Naive B cell (primary cell): Measurements from ENCODE around the gene DOCK2. TPM values are rescaled to one million over a fixed set of nuclear protein-coding genes. Genes with fewer than 3 reads are reported as not detected.
"Not testable (repeated sequence)": the region's sequence is repeated elsewhere in the genome, so short reads cannot be mapped to it uniquely, and the experiment has no call there.

Source experiments
- ATAC-seq, 2 donors: fragments of 150-1000 bp; cut with Tn5 transposase; 2 replicates each; pipeline ENCODE4 v1.10.0; 2021; ENCODE audit warnings: low read depth in 2 of 2, mild to moderate bottlenecking in 2 of 2, moderate library complexity in 2 of 2
- DNase-seq: peaks from one replicate; pipeline ENCODE4 v3.0.0; 2022
- H3K27ac Mint-ChIP-seq, 6 donors: one replicate each; pipeline ENCODE4 v1.8.0; 2020 to 2022; ENCODE audit warnings: mild to moderate bottlenecking in 6 of 6, mixed read lengths in 6 of 6, moderate library complexity in 5 of 6, inconsistent platforms in 2 of 6
- H3K27me3 Mint-ChIP-seq, 3 donors: one replicate each; pipeline ENCODE4 v1.8.0; 2021 to 2022; ENCODE audit warnings: mixed read lengths in 3 of 3, mild to moderate bottlenecking in 1 of 3
- H3K36me3 Mint-ChIP-seq, 2 donors: one replicate each; pipeline ENCODE4 v1.8.0; 2020 to 2022; ENCODE audit warnings: mixed read lengths in 2 of 2, inconsistent platforms in 1 of 2, mild to moderate bottlenecking in 1 of 2
- H3K4me1 Mint-ChIP-seq, 3 donors: one replicate each; pipeline ENCODE4 v1.8.0; 2020 to 2022; ENCODE audit warnings: mixed read lengths in 3 of 3, inconsistent platforms in 1 of 3, mild to moderate bottlenecking in 1 of 3, moderate library complexity in 1 of 3
- H3K4me3 Mint-ChIP-seq, 8 donors: one replicate each; pipeline ENCODE4 v1.8.0; 2020 to 2022; ENCODE audit warnings: mild to moderate bottlenecking in 8 of 8, mixed read lengths in 8 of 8, moderate library complexity in 8 of 8, inconsistent platforms in 2 of 8
- H3K9me3 Mint-ChIP-seq, 7 donors: one replicate each; pipeline ENCODE4 v1.8.0; 2020 to 2022; ENCODE audit warnings: mixed read lengths in 7 of 7, mild to moderate bottlenecking in 5 of 7, inconsistent platforms in 2 of 7, moderate library complexity in 1 of 7
- polyA plus RNA-seq, 6 donors: library from polyadenylated mRNA; unstranded; fragments of 300-500 nt; fragmentation: Illumina TruSeq; gene quantifications; one replicate each; pipeline ENCODE4 v1.2.3, GENCODE V29; 2021; ENCODE audit warnings: low read depth in 6 of 6

Gene DOCK2
- polyA plus RNA-seq, 6 donors from 2014 or later: 62.1 to 165 (median 106) TPM

GRCh38 chr5:169648725-169649310, 11.7 kb downstream of the DOCK2 start:
- Mint-ChIP-seq H3K4me3 (peak overlapping the region in 6 of 8 donors; percentile 12 to 82 (median 46)), H3K27ac (peak overlapping the region in 5 of 6 donors; percentile 41 to 90 (median 75)), H3K9me3 (peaks cover 0 to 5% (median 2%) of the 10 kb centered on the region in 7 donors), H3K27me3 (no peaks in the 10 kb centered on the region), H3K36me3 (peaks cover 12 to 25% of the 10 kb centered on the region in 2 donors), H3K4me1 (peaks cover 82 to 96% (median 90%) of the 10 kb centered on the region in 3 donors)
- no peak for DNase-seq
- no peak for ATAC-seq

- peaks cover 7 to 22% of the 10 kb centered on the region in 2 donors for H3K36me3 Mint-ChIP-seq
- no peak for DNase-seq
Measured at GRCh38 chr5:169649486-169649885, 12.4 kb downstream of the DOCK2 start.

GRCh38 chr5:169650701-169651331, 13.7 kb downstream of the DOCK2 start:
- Mint-ChIP-seq H3K36me3 (peaks cover 16 to 22% of the 10 kb centered on the region in 2 donors), H3K27me3 (no peaks in the 10 kb centered on the region), H3K9me3 (no peaks in the 10 kb centered on the region), H3K4me3 (peak overlapping the region in 5 of 8 donors; percentile 22 to 69 (median 55)), H3K4me1 (peaks cover 73 to 81% (median 74%) of the 10 kb centered on the region in 3 donors), H3K27ac (peak overlapping the region; percentile 74 to 90 (median 83))
- DNase-seq (no peak), ATAC-seq (peak; percentile 49 to 55)

More at GRCh38 chr5:169649486-169649885, 12.4 kb downstream of the DOCK2 start:
- H3K4me3 Mint-ChIP-seq: peak overlapping the region in 6 of 8 donors; percentile 1 to 81 (median 44)
- no peaks in the 10 kb centered on the region for H3K27me3 Mint-ChIP-seq
- H3K9me3 Mint-ChIP-seq: peaks cover 0 to 4% (median 0%) of the 10 kb centered on the region in 7 donors
- H3K4me1 Mint-ChIP-seq: peaks cover 80 to 94% (median 86%) of the 10 kb centered on the region in 3 donors
- H3K27ac Mint-ChIP-seq: peak overlapping the region; percentile 26 to 90 (median 72)
- ATAC-seq: no peak

- H3K36me3 Mint-ChIP-seq: peaks cover 12 to 22% of the 10 kb centered on the region in 2 donors
- no peak for DNase-seq
- peak overlapping the region in 1 of 8 donors; percentile 10 for H3K4me3 Mint-ChIP-seq
- no peak for ATAC-seq
- H3K27ac Mint-ChIP-seq: peak overlapping the region in 4 of 6 donors; percentile 75 to 90 (median 79)
- H3K27me3 Mint-ChIP-seq: no peaks in the 10 kb centered on the region
- H3K9me3 Mint-ChIP-seq: no peaks in the 10 kb centered on the region
- H3K4me1 Mint-ChIP-seq: peaks cover 67 to 74% (median 70%) of the 10 kb centered on the region in 3 donors
Measured at GRCh38 chr5:169651526-169651925, 14.5 kb downstream of the DOCK2 start.

- no peak overlapping the region for H3K4me3 Mint-ChIP-seq
- no peaks in the 10 kb centered on the region for H3K27me3 Mint-ChIP-seq
- ATAC-seq (no peak), DNase-seq (no peak)
- H3K4me1 Mint-ChIP-seq: peaks cover 63 to 70% (median 69%) of the 10 kb centered on the region in 3 donors
- H3K9me3 Mint-ChIP-seq: no peaks in the 10 kb centered on the region
- H3K36me3 Mint-ChIP-seq: peaks cover 12 to 18% of the 10 kb centered on the region in 2 donors
- peak overlapping the region in 1 of 6 donors; percentile 90 for H3K27ac Mint-ChIP-seq
Measured at GRCh38 chr5:169652057-169652456, 15.0 kb downstream of the DOCK2 start.

GRCh38 chr5:169653091-169653490, 16.0 kb downstream of the DOCK2 start:
- Mint-ChIP-seq H3K27me3 (no peaks in the 10 kb centered on the region), H3K36me3 (peaks cover 12 to 14% of the 10 kb centered on the region in 2 donors), H3K9me3 (no peaks in the 10 kb centered on the region), H3K4me1 (peaks cover 53 to 62% (median 58%) of the 10 kb centered on the region in 3 donors), H3K27ac (peak overlapping the region in 1 of 6 donors; percentile 83), H3K4me3 (no peak overlapping the region)
- DNase-seq (no peak), ATAC-seq (no peak)

GRCh38 chr5:169655353-169655752, 18.3 kb downstream of the DOCK2 start:
- ATAC-seq (no peak), DNase-seq (no peak)
- no peak overlapping the region for H3K27ac Mint-ChIP-seq
- no peaks in the 10 kb centered on the region for H3K27me3 Mint-ChIP-seq
- peak overlapping the region in 1 of 8 donors; percentile 1 for H3K4me3 Mint-ChIP-seq
- H3K9me3 Mint-ChIP-seq: no peaks in the 10 kb centered on the region
- peaks cover 30 to 49% (median 36%) of the 10 kb centered on the region in 3 donors for H3K4me1 Mint-ChIP-seq
- H3K36me3 Mint-ChIP-seq: peaks cover 13 to 14% of the 10 kb centered on the region in 2 donors

- Mint-ChIP-seq H3K4me3 (no peak overlapping the region), H3K9me3 (peaks cover 0 to under 1% (median 0%) of the 10 kb centered on the region in 7 donors), H3K36me3 (peaks cover 15 to 17% of the 10 kb centered on the region in 2 donors), H3K27me3 (no peaks in the 10 kb centered on the region), H3K4me1 (peaks cover 21 to 40% (median 26%) of the 10 kb centered on the region in 3 donors), H3K27ac (peak overlapping the region in 2 of 6 donors; percentile 65 to 68)
- ATAC-seq (no peak), DNase-seq (no peak)
Measured at GRCh38 chr5:169656125-169656901, 19.2 kb downstream of the DOCK2 start.

GRCh38 chr5:169657127-169657526, 20.1 kb downstream of the DOCK2 start:
- peaks cover 0 to 9% (median 4%) of the 10 kb centered on the region in 7 donors for H3K9me3 Mint-ChIP-seq

GRCh38 chr5:169662451-169662850, 25.4 kb downstream of the DOCK2 start:
- Mint-ChIP-seq H3K36me3 (peaks cover 31 to 33% of the 10 kb centered on the region in 2 donors), H3K9me3 (peaks cover 9 to 17% (median 11%) of the 10 kb centered on the region in 7 donors), H3K4me1 (peaks cover 25 to 32% (median 28%) of the 10 kb centered on the region in 3 donors)
- H3K27ac Mint-ChIP-seq, H3K4me3 Mint-ChIP-seq, H3K27me3 Mint-ChIP-seq, DNase-seq, ATAC-seq: not testable (repeated sequence)

More at GRCh38 chr5:169657127-169657526, 20.1 kb downstream of the DOCK2 start:
- H3K36me3 Mint-ChIP-seq: peaks cover 18 to 26% of the 10 kb centered on the region in 2 donors
- H3K4me1 Mint-ChIP-seq: peaks cover 14 to 35% (median 18%) of the 10 kb centered on the region in 3 donors
- no peaks in the 10 kb centered on the region for H3K27me3 Mint-ChIP-seq
- ATAC-seq (no peak), DNase-seq (no peak)
- H3K27ac Mint-ChIP-seq: peak overlapping the region in 4 of 6 donors; percentile 49 to 81 (median 72)
- H3K4me3 Mint-ChIP-seq: peak overlapping the region in 1 of 8 donors; percentile 37

- Mint-ChIP-seq H3K27ac (no peak overlapping the region), H3K4me3 (no peak overlapping the region), H3K36me3 (peaks cover 31 to 33% of the 10 kb centered on the region in 2 donors), H3K9me3 (peaks cover 9 to 17% (median 11%) of the 10 kb centered on the region in 7 donors), H3K4me1 (peaks cover 29 to 34% (median 33%) of the 10 kb centered on the region in 3 donors), H3K27me3 (no peaks in the 10 kb centered on the region)
- ATAC-seq: no peak
- no peak for DNase-seq
Measured at GRCh38 chr5:169663537-169663936, 26.5 kb downstream of the DOCK2 start.

GRCh38 chr5:169666365-169666764, 29.3 kb downstream of the DOCK2 start:
- DNase-seq (no peak), ATAC-seq (no peak)
- H3K27me3 Mint-ChIP-seq: no peaks in the 10 kb centered on the region
- peaks cover 29 to 36% of the 10 kb centered on the region in 2 donors for H3K36me3 Mint-ChIP-seq
- peak overlapping the region in 1 of 6 donors; percentile 39 for H3K27ac Mint-ChIP-seq
- no peak overlapping the region for H3K4me3 Mint-ChIP-seq
- H3K4me1 Mint-ChIP-seq: peaks cover 30 to 45% (median 44%) of the 10 kb centered on the region in 3 donors
- H3K9me3 Mint-ChIP-seq: peaks cover 9 to 16% (median 10%) of the 10 kb centered on the region in 7 donors
